22Rv1 (cell line): ENCODE measurements around the gene ARL2.
A peak's percentile ranks its signal among the peaks of the same experiment; 100 is the strongest.

Source experiments
- ZFX ChIP-seq: fragments of 450-650 bp; IDR thresholded peaks from 2 replicates; pipeline ENCODE4 v1.6.1; 2017; ENCODE audit warnings: antibody characterized with exemption, borderline replicate concordance
- TF ChIP-seq, protein P1 (sequence below): fragments of 450-650 bp; IDR thresholded peaks from 2 replicates; pipeline ENCODE4 v1.5.1; 2017; ENCODE audit warnings: mild to moderate bottlenecking

DNA sequence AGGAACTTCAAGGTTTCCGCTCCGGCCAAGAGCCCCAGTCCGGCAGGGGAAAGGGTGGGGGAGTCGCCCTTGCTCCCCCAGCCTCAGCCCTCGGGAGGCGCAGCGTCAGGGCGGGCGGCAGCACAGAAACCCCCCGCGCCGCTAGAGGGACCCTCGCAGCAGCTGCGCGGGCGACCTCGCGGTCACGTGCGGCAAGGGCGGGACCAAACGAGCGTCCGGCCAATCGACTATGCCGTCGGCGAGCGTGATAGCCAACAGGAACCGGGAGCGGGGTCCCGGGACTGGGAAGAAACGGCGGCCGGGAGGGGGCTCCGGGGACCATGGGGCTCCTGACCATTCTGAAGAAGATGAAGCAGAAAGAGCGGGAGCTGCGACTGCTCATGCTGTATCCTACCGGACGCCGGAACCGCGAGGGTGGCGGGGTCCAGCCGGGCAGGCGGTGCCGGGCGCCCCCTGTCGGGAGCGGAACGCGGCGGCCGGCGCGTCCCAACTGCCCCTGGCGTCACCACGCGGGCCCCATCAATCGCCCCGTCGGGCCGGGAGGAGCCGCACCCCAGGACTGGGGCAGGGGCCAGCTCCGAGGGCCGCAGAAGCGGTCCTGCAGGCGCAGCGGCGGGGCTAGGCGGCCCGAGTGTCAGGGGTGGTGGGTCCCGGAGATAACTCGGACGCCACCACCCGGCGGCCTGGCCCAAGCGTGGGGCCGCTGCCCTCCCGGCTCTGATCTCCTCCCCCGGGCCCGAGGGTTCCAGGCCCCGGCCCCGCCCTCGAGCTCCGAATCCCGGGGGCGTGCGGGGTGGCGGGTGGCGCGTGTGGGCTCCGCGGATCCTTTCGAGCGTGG, at the start of gene ARL2:
- TF ChIP-seq, protein P1, sequence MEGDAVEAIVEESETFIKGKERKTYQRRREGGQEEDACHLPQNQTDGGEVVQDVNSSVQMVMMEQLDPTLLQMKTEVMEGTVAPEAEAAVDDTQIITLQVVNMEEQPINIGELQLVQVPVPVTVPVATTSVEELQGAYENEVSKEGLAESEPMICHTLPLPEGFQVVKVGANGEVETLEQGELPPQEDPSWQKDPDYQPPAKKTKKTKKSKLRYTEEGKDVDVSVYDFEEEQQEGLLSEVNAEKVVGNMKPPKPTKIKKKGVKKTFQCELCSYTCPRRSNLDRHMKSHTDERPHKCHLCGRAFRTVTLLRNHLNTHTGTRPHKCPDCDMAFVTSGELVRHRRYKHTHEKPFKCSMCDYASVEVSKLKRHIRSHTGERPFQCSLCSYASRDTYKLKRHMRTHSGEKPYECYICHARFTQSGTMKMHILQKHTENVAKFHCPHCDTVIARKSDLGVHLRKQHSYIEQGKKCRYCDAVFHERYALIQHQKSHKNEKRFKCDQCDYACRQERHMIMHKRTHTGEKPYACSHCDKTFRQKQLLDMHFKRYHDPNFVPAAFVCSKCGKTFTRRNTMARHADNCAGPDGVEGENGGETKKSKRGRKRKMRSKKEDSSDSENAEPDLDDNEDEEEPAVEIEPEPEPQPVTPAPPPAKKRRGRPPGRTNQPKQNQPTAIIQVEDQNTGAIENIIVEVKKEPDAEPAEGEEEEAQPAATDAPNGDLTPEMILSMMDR: peak; percentile 96
- no peak for TF ChIP-seq ZFX
